Stimulated activated CD4-positive, alpha-beta T cell treated with anti-CD3 and anti-CD28 coated beads, Interleukin-4, amount 100 ng/mL, for 1 hour (primary cell): ENCODE measurements around the gene TMEM163.
"Not testable (repeated sequence)": the region's sequence is repeated elsewhere in the genome, so short reads cannot be mapped to it uniquely, and the experiment has no call there.

Experiments
- DNase-seq: peaks from one replicate; pipeline ENCODE4 v3.0.0-alpha.2; 2020

Gene TMEM163

DNA sequence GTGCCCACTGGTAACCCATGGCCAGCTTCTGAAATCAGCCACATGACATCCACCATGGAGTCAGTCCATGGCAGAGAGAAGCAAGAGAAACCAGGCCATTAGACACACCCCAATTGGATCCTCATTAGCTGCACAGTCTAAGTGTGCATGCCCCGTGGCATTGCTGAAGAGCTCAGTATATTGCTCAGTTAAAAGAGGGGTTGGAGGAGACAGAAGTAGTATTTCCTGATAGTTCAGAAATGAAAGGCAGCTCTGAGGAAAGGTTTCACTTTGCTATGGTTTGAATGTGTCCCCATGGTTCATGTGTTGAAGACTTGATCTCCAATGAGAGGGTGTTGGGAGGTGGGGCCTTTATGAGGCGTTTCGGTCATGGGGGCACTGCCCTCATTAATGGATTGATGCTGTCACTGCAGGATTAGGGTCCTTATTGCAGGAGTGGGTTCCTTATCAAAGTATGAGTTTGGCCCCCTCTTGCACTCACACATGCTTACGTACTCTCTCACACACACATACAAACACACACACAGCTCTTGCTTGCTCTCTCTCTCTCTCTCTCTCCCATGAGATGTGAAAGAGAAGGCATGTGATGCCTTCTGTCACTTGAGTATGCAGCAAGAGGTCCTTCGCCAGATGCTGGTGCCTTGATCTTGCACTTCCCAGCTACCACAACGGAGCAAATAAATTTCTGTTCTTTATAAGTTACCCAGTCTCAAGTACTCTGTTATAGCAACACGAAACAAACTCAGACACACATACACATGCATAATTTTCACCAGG lies 58.0 kb downstream of the TMEM163 start:
- no peak for DNase-seq

DNA sequence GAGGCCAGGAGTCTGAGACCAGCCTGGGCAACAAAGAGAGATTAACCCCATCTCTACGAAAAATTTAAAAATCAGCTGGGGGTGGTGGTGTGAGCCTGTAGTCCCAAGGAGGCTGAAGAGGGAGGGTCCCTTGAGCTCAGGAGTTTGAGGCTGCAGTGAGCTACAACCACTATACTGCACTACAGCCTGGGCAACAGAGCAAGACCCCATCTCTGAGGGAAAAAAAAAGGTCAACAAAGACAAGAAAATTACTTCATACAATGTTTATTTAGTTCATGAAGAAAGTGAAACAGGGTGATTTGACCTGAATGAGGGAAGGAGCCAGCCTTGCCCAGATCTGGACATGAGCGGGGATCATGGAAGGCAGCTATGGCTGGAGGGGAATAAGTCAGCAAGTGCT lies 59.1 kb downstream of the TMEM163 start:
- no peak for DNase-seq

DNA sequence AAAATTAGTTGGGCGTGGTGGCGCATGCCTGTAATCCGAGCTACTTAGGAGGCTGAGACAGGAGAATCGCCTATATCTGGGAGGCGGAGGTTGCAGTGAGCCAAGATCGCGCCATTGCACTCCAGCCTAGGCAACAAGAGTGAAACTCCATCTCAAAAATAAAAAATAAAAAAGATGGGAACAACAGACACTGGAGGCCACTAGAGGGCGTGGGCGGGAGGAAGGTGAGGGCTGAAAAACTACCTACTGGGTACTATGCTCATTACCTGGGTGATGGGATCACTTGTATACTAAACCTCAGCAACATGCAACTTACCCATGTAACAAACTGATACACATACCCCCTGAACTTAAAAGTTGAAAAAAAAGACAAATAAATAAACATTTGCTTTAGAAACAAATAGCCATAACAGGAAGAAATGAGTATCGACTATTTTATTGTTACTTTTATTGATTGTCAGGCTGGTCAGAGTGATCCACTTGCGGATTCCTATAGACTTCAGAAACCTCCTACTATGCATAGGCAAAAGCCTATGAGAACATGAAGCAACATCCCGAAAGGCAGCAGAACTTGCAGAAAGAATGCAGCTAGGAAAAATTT lies 61.0 kb downstream of the TMEM163 start:
- DNase-seq: no peak

DNA sequence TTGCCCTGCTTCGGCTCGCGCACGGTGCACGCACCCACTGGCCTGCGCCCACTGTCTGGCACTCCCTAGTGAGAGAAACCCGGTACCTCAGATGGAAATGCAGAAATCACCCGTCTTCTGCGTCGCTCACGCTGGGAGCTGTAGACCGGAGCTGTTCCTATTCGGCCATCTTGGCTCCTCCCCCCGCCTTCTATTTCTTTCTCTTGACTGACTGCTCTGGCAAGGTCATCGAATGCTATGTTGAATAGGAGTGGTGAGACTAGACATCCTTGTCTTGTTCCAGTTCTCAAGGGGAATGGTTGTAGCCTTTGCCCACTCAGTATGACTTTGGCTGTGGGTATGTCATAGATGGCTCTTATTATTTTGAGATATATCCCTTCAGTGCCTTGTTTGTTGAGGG lies 62.4 kb downstream of the TMEM163 start:
- DNase-seq: not testable (repeated sequence)

DNA sequence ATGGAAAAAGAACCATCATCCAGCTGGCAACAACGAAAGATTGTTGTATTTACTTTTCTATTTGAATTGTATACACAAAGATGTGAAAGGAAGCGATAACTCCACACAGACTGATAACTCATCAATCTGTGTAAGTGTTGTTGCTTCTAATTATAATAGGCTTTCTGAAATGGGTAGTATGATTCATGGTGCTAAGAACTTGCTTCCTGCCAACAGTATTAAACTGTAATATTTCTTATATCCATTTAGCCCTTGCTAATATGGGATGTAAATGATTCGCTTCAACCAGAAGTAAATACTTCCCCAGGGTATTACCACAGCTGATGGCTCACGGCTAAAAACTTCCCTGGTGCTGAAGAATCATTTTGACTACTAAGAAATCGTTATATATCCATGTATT lies 70.2 kb downstream of the TMEM163 start:
- no peak for DNase-seq

DNA sequence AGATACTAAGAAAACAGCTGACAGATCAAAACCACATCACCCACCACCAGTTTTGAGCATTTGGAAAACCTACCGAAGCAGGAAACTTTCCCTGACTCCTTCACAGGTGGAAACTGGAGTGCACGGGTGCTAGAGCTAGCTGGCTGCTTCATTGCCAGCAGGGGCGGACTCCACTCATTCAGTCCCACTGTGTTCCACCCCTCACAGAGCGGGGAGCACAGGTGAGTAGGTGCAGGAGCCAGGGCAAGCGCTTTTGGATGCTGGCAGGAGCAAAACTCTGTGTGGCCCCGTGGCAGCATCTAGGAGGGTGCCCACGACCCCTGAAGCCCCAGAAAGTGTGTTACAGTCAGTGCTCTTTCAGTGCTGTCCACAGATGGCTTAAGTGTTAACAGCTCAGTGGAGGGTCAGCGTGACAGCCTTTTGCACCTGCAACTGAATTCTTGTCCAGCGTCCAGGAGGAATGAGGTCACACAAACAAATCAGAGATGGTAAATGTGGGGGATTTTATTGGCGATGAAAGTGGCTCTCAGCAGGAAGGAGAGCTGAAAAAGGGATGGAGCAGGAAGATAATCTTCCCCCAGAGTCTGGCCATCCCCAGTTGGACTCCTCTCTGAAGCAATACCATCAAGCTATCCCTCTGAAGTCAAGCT lies 71.1 kb downstream of the TMEM163 start:
- DNase-seq: no peak

DNA sequence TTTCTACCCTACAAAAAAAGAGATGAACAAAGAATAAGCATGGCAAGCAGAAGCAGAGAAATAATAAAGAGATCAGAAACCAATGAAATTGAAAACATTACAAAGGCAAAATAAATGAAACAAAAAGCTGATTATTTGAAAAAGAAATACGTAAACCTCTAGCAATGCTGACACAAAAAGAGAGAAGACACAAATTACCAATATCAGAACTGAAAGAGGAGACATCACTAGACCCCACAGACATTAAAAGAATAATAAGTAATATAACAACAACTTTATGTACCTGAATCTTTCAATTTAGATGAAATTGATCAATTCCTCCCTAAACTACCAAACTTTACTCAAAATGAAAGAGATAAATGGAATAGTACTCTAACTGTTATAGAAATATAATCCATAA lies 75.9 kb downstream of the TMEM163 start:
- DNase-seq: no peak

DNA sequence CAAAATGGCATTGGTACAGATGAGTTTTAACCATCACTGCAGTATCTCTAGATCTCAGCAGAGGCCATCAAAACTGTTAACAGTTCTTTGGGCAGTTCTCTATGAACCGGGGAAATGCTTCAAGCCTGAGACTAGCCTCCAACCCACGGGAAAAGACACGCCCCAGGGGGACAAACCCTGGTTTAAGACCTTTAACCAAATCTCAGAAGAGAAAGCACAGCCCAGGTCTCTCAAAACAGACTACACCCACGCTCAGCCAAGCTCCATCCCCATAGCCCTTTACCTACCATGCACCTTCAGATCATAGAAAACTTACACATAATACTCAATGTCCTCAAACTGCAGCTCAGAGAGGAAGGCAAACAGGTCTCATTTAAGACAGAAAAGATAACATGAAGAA lies 78.3 kb downstream of the TMEM163 start:
- DNase-seq: no peak

DNA sequence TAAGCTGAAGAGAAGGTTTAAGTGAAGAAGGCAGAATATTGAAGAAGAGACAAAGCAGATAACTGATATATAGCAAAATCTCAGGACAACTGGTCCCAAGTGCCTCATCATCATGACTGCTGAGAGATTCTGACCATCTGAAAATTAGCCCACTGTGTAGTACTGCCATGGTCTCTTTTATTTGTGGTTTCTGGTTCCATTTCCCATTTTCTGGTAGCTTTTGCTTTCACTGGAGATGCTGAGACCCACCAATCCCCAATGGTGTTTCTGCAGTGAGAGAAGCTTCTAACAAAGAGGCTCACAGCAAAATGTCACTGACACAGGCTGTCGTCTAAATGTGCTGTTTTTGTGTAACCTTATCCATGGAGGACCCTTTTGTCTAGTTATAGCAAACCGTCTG lies 79.5 kb downstream of the TMEM163 start:
- DNase-seq: no peak

DNA sequence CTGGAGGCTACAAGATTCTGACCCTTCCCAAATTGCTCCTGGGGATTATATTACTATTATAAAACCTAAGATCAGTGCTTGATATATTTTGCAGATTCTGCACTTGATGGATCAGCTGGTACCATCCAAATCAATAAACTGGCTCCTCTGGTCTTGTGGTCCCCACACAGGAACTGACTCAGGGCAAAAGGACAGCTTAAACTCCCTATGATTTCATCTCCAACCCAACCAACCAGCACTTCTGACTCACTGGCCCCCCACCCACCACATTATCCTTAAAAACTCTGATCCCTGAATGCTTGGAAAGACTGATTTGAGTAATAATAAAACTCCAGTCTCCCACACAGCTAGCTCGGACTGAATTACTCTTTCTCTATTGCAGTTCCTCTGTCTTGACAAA lies 82.1 kb downstream of the TMEM163 start:
- DNase-seq: no peak

DNA sequence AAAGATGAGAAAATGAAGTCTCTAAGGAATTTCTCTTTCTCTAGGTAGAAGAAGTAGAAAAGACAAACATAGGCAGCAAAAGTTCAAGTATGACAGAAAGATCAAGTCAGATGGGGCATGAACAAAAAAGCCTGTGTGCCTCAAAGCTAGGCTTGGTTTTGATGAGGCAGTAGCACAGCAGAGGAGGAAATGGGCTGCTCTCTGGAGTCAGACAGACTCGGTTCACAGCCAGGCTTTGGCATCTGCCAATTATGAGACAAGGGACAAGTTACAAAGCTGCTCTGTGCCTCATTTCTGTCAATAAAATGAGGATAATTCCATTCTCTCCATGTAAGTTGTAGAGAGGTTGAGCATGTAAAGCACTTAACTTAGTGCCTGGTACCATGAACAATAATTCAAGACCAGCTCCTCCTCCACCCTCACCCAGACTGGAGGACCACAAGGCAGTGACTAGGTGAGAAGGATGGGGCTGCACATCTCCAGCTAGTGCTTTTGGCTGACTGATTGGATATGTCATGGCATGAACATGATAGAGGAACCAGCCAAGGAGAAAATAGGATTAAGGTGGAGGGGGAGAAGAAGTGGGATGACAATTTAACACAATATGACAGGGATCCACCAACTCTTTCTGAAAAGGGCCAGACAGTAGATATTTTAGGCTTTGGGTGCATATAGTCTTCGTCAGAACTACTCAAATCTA lies 84.6 kb downstream of the TMEM163 start:
- no peak for DNase-seq

DNA sequence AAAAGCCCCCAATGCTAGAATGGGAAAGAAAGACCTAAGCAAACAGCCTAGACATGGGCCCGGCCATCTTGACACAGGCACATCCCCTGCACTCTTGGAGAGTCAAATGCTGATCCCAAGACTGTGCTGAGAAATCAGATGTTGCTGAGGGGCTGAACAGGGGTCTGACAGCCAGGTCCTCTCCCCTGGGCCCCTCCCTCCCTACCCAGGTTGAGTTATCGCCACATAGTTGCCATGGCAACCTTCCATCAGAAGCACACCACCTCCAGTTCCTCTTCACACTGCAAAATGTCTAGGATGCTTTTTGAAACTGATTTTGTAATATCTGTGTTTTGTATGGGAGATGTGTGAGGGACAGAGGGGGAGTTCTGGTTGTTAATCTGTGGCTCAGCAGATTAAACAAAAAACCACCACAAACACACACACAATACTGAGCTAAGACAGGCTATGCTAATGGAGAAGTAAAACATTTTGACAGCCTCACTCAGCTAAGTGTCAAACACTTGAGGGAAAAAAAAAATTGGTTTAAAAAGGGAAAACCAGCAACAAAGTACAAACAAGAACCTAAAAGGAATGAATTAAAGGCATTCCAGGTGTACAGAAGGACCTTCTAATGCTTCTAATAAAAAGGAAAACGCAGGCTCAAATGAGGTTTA lies 88.2 kb downstream of the TMEM163 start:
- no peak for DNase-seq

DNA sequence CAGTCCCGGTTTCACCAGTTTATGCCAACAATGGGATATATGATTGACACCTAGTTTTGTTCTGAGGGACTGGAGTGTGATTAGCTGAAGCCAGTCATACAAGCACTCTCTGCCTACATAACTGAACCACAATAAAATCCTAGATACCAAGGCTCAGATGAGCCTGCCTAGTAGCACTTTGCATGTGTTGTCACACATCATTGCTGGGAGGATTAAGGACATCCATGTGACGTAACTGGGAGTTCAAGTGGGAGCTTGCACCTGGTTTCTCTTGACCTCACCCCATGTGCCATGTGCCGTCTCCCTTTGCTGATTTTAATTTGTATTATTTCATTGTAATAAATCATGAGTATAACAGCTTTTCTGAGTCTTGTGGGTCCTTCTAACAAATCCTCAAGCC lies 90.3 kb downstream of the TMEM163 start:
- DNase-seq: no peak

DNA sequence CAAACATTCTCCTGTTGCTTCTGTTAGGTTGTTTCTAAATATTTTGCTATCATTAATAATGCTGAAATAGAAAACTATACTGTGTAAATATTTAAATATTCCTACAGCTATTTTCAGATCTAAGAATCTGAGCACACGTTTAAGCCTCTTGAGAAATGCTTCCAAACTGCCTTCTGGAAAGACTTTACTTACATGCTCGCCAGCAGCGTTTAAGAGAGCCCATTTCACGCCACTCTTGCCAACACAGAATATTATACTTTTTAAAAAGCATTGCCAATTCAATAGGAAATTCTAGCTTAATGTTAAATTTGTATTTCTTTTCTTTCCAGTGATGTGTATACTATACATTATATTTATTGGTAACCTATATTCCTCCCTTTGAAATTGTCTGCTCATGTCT lies 92.0 kb downstream of the TMEM163 start:
- no peak for DNase-seq

DNA sequence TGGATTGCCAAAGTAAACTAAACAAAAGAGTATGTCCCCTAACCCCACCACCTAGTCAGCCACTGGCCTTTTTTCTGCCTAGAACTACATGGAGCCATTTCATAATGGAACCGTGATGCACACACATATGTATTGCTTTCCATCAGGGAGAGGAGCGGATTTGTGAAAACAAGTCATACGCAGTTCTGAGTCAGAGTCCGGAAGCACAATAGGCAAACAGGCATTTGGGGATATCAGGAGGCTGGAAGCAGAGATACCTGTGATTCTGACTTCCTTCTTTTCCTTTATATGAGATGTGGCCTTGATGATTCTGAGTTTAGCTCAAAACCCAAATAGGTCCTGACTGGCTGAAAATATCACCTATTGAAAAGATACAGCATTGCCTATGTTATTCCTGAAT lies 93.5 kb downstream of the TMEM163 start:
- no peak for DNase-seq

DNA sequence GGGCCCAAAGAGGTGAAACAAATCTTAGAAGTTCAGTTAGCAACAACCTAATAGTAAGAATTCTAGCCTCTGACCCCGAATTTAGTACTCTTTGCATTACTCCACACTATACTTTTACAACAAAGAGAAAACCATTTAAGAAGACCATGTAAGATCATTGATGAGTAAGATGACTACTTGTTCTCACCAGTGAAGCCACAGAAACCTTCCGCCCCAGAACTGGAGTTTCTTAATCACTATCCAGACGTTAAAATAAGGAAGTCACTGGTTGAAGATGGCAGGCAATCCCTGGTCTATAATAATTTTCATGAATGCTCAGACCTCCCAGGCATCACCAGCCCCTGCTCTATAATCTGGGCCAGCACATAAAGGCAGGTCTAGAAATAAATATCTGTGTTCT lies 95.0 kb downstream of the TMEM163 start:
- DNase-seq: no peak

DNA sequence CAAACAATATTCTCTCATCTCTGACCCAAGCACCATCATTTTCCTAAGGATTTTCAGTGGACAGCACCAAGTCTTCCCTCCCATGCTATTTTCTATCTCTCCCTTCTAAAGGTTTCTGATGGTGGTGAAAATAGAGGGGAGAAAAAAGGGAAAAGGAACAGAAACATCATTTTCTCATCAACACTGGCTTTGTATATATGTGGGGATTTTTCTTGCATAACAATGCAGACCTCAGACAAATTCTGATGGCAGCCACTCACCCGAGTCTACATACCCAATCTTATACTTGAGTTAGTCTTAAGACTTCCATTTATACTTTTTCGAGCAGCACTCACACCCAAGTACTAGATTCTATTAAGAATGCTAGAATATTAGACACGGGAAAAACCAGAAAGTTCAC lies 95.8 kb downstream of the TMEM163 start:
- no peak for DNase-seq

DNA sequence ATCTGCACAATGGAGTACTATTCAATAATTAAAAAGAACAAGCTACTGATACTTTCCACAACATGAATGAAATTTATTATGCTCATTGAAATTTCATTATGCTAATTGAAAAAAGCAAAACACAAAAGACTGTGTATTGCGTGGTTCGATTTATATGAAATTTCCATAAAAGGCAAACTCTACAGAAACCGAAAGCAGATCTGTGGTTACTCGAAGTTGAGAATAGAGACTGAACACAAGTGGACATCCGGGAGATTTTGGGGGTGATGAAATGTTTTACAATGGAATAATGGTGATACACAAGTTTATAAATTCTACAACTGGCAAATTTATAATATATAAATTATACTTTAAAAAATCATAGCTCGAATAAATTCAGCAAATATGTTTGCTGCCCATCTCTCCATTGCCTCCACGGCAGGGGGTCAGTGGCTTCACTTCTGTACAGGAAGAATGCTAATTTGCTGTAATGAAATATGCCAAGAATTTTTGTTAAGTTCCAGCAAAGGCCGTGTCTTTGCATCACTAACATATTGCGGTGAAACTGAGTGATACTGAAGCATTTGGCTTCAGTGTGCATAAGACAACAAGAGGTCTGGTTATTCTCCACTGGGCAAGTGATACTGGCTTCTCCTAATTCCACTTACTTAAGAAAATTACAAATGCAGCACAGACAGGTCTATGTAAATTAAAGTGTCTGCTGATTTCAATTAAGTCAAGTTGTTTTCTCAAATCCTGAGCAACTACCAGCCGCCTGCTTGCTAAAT lies 96.7 kb downstream of the TMEM163 start:
- no peak for DNase-seq

DNA sequence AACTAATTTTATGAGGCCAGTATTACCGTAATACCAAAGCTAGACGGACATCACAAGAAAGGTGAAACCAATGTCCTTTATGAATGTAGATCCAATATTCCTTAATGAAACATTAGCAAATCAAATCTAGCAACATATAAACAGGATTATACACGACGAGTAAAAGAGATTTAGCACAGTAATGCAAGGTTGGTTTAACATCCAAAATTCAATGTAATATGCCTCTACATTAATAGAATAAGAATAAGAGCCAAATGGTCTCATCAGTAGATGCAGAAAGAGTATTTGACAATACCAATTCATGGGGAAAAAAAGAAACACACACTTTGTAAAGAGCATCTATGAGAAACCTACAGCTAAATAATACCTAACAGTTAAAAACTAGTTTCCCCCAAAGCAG lies 99.5 kb downstream of the TMEM163 start:
- DNase-seq: no peak

DNA sequence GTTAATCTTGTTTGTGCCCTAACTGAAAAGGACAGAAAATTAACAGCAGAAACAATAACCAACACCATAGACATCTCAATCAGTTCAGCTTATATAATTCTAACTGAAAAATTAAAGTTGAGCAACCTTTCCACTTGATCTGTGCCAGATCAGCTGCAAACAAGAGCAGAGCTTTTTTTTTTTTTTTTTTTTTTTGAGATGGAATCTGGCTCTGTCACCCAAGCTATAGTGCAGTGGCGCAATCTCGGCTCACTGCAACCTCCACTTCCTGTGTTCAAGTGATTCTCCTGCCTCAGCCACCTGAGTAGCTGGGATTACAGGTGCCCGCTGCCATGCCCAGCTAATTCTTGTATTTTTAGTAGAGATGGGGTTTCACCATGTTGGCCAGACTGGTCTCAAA lies 103.3 kb downstream of the TMEM163 start:
- not testable (repeated sequence) for DNase-seq

DNA sequence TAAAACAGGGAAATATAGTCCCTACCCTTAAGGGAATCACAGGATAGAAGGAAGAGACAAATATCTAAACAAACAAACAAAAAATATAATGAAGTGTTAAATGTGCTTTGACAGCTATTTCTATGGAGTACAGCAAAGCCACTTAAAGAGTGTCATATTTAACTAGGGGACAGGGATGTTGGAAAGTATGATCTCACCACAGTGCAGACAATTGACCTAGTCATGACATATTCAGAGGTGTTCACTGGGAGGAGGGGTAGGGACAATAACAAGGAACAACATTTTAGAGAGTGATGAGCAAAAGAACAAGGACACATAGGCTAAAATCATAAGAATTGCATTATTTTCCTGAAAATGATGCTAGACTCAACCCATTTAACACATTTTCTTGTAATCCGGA lies 107.5 kb downstream of the TMEM163 start:
- no peak for DNase-seq

DNA sequence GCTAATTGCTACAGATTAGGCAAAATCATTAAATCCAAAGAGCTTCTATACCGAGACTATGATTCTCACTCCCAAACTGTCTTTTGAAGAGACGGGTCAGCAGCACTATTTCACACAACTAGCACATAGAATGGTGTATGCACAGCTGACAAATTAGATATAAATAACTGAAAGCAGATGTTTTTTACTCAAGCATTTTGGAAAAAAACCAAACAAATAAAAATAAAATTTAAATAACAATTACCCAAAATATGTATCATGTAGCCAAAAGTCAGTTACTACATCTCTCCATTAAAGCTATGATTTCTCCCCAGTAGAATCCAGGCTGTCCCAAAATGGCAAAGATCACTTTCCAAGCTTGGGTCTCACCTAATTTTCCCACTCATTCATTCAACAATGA lies 107.9 kb downstream of the TMEM163 start:
- DNase-seq: no peak
